Epidermal melanocyte (primary cell): ENCODE results near the gene EPN1.

Source experiments
- DNase-seq: peaks from one replicate; pipeline ENCODE4 v3.0.0; 2011; ENCODE audit warnings: low spot score; ENCODE audit not compliant: insufficient read length

The EPN1 gene

GRCh38 chr19:55678121-55678671 is 3.2 kb downstream of the EPN1 start:
- no peak for DNase-seq

- DNase-seq = no peak
These were observed 4.6 kb downstream of the EPN1 start for GRCh38 chr19:55679343-55680257.

- no peak for DNase-seq
These were observed 5.5 kb downstream of the EPN1 start for GRCh38 chr19:55680339-55681130.

DNA sequence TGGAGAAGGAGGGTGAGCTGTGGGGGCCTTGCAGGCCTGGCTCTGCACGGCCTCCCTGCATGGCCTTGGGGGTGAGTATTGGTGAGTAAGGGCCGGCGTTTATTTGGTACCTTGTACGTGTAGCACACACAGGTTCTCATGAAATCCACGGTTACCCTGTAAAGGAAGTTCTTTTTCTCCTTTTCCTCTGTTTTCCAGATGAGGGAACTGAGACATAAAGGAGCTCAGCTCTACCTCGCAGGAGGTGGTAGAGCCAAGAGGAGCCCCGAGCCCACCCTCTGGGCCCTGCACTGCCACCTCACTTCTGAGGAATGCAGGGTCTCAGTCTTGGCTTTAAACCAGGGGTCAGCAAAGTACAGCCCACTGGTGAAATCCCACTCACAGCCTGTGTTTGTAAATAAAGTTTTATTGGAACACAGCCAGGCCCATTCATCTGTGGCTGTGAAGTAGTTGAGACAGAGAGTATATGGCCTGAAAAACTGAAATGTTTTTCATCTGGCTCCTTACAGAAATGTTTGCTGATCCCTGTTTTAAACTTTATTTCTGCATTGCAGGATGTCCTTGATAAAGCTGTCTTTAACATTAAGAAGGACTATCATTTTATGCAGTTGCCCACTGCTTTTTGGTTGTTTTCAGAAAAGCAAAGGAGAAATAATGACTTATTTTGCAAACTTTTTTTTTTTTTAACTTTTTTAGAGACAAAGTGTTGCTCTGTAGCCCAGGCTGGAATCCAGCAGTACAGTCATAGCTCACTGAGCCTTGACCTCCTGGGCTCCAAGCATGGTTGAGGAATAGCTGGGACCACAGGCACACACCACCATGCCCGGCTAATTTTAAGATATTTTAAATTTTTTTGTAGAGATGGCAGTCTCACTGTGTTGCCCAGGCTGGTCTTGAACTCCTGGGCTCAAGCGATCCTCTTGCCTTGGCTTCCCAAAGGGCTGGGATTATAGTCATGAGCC is 6.4 kb downstream of the EPN1 start:
- DNase-seq = no peak

- no peak for DNase-seq
These were observed 8.6 kb downstream of the EPN1 start for GRCh38 chr19:55683449-55684261.

GRCh38 chr19:55684946-55685681 is 10.1 kb downstream of the EPN1 start:
- no peak for DNase-seq

GRCh38 chr19:55685776-55686175 is 10.8 kb downstream of the EPN1 start:
- no peak for DNase-seq

DNA sequence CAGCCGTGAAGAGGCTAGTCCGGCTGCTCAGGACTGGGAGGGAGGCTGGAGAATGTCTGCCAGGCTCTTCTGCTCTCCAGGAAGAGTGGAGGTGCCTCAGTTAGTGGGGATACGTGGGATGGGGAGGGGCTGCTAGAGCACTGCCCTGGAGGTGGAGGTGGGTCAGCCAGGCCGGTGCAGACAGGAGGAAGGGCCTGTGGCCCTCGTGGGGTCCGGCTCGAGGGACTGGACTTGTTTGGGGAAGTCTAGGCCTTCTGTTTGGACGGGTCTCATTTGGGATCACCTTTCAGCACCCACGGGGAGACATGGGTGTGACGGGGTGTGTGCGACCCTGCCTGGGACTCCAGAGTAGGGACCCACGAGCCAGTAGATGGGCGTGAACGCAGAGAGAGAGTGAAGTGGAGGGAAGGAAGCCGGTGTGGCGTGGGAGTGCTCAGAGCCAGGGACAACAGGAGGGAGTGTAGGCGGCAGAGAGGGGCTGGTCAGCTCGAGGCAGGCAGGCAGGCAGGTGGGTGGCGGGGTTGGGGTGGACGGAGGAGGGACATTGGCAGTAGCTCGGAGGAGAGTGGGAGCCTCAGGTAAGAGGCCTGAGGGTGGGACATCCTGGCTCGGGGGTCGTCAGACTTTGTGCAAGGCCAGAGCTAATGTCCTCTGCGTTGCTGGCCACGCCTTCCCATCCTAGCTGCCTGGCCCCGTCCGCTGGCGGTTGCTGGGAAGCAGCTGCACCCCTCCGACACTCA is 11.5 kb downstream of the EPN1 start:
- DNase-seq = no peak

GRCh38 chr19:55687281-55688201 is 12.5 kb downstream of the EPN1 start:
- no peak for DNase-seq

GRCh38 chr19:55688422-55689218 is 13.6 kb downstream of the EPN1 start:
- DNase-seq = no peak

DNA sequence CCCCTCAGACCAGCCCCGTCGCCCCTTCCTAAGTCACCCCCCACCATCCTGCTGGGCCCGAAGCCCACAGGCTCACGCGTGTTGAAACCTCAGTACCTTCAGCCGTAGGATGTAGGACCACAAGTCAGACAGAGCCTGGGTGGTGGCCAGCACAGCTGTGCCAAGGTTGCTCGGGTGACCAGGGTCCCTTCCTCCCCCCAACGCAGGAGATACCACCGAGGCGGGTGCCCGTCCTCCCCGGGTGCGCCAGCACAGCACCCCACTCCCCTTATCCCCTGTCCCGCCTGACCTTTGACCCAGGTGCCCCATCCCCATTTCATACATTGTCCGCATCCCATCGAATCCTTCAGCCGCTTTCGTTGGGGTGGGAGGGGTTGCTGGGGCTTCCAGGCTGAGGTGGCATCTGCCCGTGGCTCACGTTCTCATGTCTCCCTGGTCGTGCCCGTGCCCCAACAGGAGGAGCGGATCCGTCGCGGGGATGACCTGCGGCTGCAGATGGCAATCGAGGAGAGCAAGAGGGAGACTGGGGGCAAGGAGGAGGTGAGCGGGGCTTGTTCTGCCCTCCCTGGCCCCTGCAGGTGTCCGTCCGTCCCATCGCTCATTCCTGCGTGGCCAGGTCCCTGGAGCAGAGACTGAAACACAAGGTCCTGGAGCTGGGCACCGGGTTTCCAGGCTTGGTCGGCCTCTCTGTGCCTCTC is 14.5 kb downstream of the EPN1 start:
- no peak for DNase-seq

GRCh38 chr19:55690109-55690768 is 15.2 kb downstream of the EPN1 start:
- DNase-seq = no peak

DNA sequence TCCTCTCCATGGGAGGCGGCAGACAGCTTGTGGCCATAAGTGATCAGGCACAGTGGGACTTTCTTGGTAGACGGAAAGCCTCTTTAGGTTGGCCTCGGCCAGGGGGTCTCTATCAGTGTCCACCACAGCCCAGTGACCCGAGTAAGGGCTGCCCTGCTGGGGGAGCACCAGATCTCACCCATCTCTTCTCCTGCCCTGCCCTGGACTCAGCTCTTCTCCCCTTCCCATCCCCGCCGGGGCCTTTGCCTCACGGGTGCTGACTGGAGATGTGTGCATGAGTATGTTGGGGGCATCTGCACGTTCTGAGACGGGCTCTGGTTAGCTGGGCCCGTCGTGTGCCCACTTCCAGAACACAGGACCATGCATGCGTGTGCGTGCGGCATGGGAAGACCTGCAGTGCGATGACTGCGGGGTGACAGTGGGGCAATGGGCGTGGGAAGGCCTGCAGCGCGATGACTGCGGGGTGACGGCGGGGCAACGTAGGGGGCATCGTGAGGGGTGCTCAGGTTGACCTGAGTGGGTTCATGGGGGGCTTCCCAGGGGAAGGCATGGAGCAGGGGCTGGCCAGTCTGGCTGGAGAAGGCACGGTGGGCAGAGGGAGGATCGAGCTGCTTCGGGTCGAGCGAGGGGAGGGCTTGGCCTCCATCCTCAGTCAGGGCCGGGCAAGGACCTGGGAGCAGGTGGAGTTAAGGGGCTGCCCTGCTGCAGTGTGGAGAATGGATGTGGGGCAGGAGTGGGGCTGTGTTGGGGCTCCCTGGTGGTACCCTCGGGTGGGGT is 15.9 kb downstream of the EPN1 start:
- no peak for DNase-seq

DNA sequence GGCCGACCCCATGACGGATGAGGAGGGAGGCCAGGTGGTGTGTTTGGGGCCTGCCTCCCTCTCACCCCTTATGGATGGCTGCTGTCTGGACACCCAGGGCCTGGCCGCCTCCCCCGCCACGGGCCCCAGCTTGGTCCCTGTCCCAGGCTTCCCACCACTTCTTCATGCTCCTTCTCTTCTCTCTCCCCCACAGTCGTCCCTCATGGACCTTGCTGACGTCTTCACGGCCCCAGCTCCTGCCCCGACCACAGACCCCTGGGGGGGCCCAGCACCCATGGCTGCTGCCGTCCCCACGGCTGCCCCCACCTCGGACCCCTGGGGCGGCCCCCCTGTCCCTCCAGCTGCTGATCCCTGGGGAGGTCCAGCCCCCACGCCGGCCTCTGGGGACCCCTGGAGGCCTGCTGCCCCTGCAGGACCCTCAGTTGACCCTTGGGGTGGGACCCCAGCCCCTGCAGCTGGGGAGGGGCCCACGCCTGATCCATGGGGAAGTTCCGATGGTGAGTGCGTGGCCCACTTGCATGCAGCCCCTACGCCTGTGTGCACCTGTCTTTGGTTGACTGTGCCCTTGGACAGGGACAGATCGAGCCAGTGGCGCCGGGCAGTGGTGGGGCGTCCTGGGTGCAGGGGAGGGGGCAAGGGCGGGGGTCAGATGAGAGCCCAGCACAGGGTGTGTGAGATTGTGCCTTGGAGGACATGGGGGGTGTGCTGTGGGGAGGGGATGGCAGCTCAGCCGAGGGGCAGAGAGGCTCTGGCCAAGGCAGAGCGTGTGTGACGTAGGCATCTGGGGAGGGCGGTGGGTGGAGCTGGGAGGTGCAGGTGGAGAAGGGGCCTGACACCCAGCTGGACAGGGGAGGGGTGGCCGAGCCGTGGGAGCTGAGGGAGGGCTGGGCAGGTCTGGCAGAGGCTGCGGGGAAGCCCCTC is 16.8 kb downstream of the EPN1 start:
- no peak for DNase-seq
